ENCODE measurements around the gene SLC25A27. TPM values are rescaled to one million over a fixed set of nuclear protein-coding genes. Genes with fewer than 3 reads are reported as not detected.

SLC25A27 gene
- total and polyA plus RNA-seq, 2 of the 4 experiments (the other 2 are of a cell fraction) = 1.3 TPM; not detected in 1

GRCh38 chr6:46626976-46627375 is 25.8 kb upstream of the SLC25A27 start:
- no peak overlapping the region for H2BK5ac ChIP-seq (ENCODE audit: low read depth, low read length, poor library complexity, severe bottlenecking)
- ATAC-seq (ENCODE audit: low read depth) (no peak), DNase-seq (no peak)
- H4K20me1 ChIP-seq (ENCODE audit: insufficient read depth, low read length) = no peaks in the 10 kb centered on the region
- H3K9me1 ChIP-seq (ENCODE audit: insufficient read depth, low read length) = no peaks in the 10 kb centered on the region
- H3K14ac ChIP-seq (replicated peaks; ENCODE audit: low read depth, low read length) = no peak overlapping the region
- no peak overlapping the region for H3K23ac ChIP-seq (ENCODE audit: low read depth, low read length)
- TF ChIP-seq CEBPB (IDR thresholded peaks at IDR 0.05; ENCODE audit: low read depth, low read length) = no peak
- no peak for TF ChIP-seq FOS (IDR thresholded peaks at IDR 0.05; ENCODE audit: low read depth, low read length)
- TF ChIP-seq CHD1 (IDR thresholded peaks at IDR 0.05; ENCODE audit: low read depth, low read length) = no peak
- TF ChIP-seq USF2 (IDR thresholded peaks at IDR 0.05; ENCODE audit: low read depth, low read length) = no peak
- TF ChIP-seq NFE2L2 (IDR thresholded peaks at IDR 0.05; ENCODE audit: low read depth, low read length) = no peak
- no peak for TF ChIP-seq MXI1 (IDR thresholded peaks at IDR 0.05; ENCODE audit: borderline replicate concordance, low read depth, low read length)
- TF ChIP-seq RAD21 (IDR thresholded peaks at IDR 0.05; ENCODE audit: low read length) = no peak
- TF ChIP-seq MAFK (IDR thresholded peaks at IDR 0.05; ENCODE audit: low read depth, low read length) = no peak
- TF ChIP-seq MAZ (IDR thresholded peaks at IDR 0.05; ENCODE audit: borderline replicate concordance, low read depth, low read length) = no peak
- no peak for TF ChIP-seq BHLHE40 (IDR thresholded peaks at IDR 0.05; ENCODE audit: low read depth, low read length)
- TF ChIP-seq SMC3 (IDR thresholded peaks at IDR 0.05; ENCODE audit: low read depth, low read length) = no peak
- no peak for TF ChIP-seq RCOR1 (IDR thresholded peaks at IDR 0.05; ENCODE audit: insufficient replicate concordance, low read length)
- no peak for TF ChIP-seq RFX5 (IDR thresholded peaks at IDR 0.05; ENCODE audit: low read depth, low read length)
- no peak for TF ChIP-seq CTCF (conservative IDR thresholded peaks at IDR 0.05; ENCODE audit: low read depth, low read length)
- no peaks in the 10 kb centered on the region for H3K79me1 ChIP-seq (ENCODE audit: low read depth in 1 of 2, low read length in 2 of 2)
- H4K5ac ChIP-seq (ENCODE audit: low read depth, low read length) = no peak overlapping the region
- no peaks in the 10 kb centered on the region for H3K27me3 ChIP-seq (ENCODE audit: control insufficient read depth, insufficient read depth, low read length)
- H4K8ac ChIP-seq (ENCODE audit: low read depth in 2 of 2, low read length in 2 of 2) = no peak overlapping the region
- H3K4me1 ChIP-seq (ENCODE audit: control insufficient read depth, insufficient read depth, low read length) = no peaks in the 10 kb centered on the region
- H3K9ac ChIP-seq (ENCODE audit: low read depth, low read length) = no peak overlapping the region
- intact Hi-C loops (cut with micrococcal nuclease) = loop anchor here (1.0 to 5.0 kb wide), 2 partner anchors 208 to 405 kb away; no protein-coding TSS in a partner anchor
- no peak overlapping the region for H2AFZ ChIP-seq (replicated peaks; ENCODE audit: low read length, poor library complexity)
- H4K91ac ChIP-seq (ENCODE audit: insufficient read depth, low read depth, low read length) = no peak overlapping the region
- no peak overlapping the region for H3K27ac ChIP-seq (ENCODE audit: insufficient read depth, low read length)
- H3K18ac ChIP-seq (ENCODE audit: low read depth, low read length) = no peak overlapping the region
- no peak overlapping the region for H3K4me2 ChIP-seq (ENCODE audit: low read depth, low read length)
- no peak overlapping the region for H2BK20ac ChIP-seq (ENCODE audit: low read depth, low read length)
- no peak overlapping the region for H2BK120ac ChIP-seq (ENCODE audit: low read depth, low read length)
- no peak overlapping the region for H2BK15ac ChIP-seq (ENCODE audit: low read depth, low read length)
- in situ Hi-C loops (cut with MboI; ENCODE audit: low sequenced_read_pairs) = no loop called here
- dilution Hi-C loops (cut with HindIII; ENCODE audit: low sequenced_read_pairs, unreplicated experiment) = no loop called here
- H3K56ac ChIP-seq (ENCODE audit: extremely low read depth, insufficient read depth, low read length) = no peak overlapping the region
- H2AK5ac ChIP-seq (ENCODE audit: low read depth, low read length) = no peak overlapping the region
- H3K36me3 ChIP-seq (ENCODE audit: control insufficient read depth, insufficient read depth, low read length) = no peaks in the 10 kb centered on the region
- WGBS, 2 experiments (ENCODE audit: extremely low coverage in 2 of 2, insufficient read length in 1 of 2) = no CpG with 5 or more reads among the region's 4 CpGs
- POLR2A ChIA-PET (ENCODE audit: unreplicated experiment) = no interaction called here
- H3K4ac ChIP-seq (ENCODE audit: low read depth, low read length) = no peak overlapping the region
- H2AK9ac ChIP-seq (replicated peaks; ENCODE audit: low read depth, low read length, poor library complexity) = no peak overlapping the region
- BruUV-seq (replicated peaks) = no TSS peak
- H3K4me3 ChIP-seq (ENCODE audit: insufficient read depth, low read depth, low read length) = no peak overlapping the region
- CTCF ChIA-PET = interaction anchor here (0.6 kb wide), 1 partner anchor 206 kb away, joined by 4 read pairs; no protein-coding TSS in a partner anchor
- H3K9me3 ChIP-seq (ENCODE audit: control insufficient read depth, insufficient read depth, low read length) = no peaks in the 10 kb centered on the region

Data from IMR-90 (cell line).